ENCODE results near the gene GLS. TPM values are rescaled to one million over a fixed set of nuclear protein-coding genes. Genes with fewer than 3 reads are reported as not detected.

The GLS gene
- total and polyA plus RNA-seq, 2 donors (not counting 3 experiments of a cell fraction or from before 2014, with no cell fraction given): 49.0 to 183 TPM

DNA sequence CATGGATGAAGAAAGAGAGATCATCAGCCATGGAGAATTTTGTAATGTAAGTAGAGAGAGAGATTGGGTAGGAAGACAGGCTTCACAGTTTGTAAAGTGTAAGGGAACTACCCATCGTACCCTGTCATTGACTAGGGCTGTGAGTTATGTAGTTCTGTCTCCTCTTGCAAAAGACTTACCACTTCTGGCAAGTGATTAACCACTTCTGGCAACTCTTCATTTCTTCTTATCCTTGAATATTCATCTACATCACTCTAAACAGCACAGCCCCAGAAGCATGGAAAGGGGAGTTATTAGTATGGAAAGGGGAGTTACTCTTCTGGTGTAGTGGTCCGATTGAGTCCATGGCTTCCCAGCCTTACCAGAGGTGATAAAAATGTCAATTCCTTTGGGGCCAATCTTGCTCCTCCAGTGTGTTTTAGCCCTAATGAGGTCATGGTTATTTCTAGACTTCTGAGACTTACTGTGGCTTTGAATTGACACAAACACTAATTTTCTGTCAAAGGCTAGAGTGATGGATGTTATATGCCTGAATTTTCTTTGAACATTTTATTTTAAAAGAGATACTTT is 81.4 kb downstream of the GLS start:
- no peak for DNase-seq (ENCODE audit: low read depth, low spot score)
- intact Hi-C loops (cut with micrococcal nuclease) (no loop called here), dilution Hi-C loops (cut with MboI; ENCODE audit: extremely low pct_ligation_motif_present, low sequenced_read_pairs) (no loop called here)
- Histone ChIP-seq H3K27me3 (ENCODE audit: control insufficient read depth in 2 of 2, insufficient read depth in 2 of 2, low read length in 2 of 2) (no peaks in the 10 kb centered on the region), H3K4me2 (ENCODE audit: insufficient read depth, low read length) (no peak overlapping the region), H4K20me1 (replicated peaks; ENCODE audit: control insufficient read depth, extremely low read depth, insufficient read depth, low read length) (no peaks in the 10 kb centered on the region), H3K4me3 (replicated peaks in 1 of 3; ENCODE audit: insufficient read depth in 1 of 3, low read depth in 1 of 3, low read length in 3 of 3) (no peak overlapping the region), H3K4me1 (ENCODE audit: control insufficient read depth, extremely low read depth, insufficient read depth, low read length) (no peaks in the 10 kb centered on the region), H3K9me1 (replicated peaks; ENCODE audit: control insufficient read depth, extremely low read depth, insufficient read depth, low read length) (no peaks in the 10 kb centered on the region), H3K9me3 (replicated peaks; ENCODE audit: control insufficient read depth, insufficient read depth, low read length) (no peaks in the 10 kb centered on the region), H3K27ac (ENCODE audit: insufficient read depth, low read depth, low read length) (no peak overlapping the region), H3K9ac (replicated peaks; ENCODE audit: extremely low read depth, insufficient read depth, low read length) (no peak overlapping the region), H3K79me2 (ENCODE audit: control insufficient read depth, insufficient read depth, low read length) (no peaks in the 10 kb centered on the region), H2AFZ (ENCODE audit: low read depth, low read length) (no peak overlapping the region), H3K36me3 (ENCODE audit: control insufficient read depth in 2 of 2, extremely low read depth in 1 of 2, insufficient read depth in 2 of 2, low read length in 2 of 2) (peaks cover 7 to 14% of the 10 kb centered on the region in 2 experiments)
- CTCF ChIA-PET: no interaction called here
- POLR2A ChIA-PET: no interaction called here
- TF ChIP-seq POLR2A (IDR thresholded peaks at IDR 0.05; ENCODE audit: low read depth, low read length): peak; percentile 4
- no peak for TF ChIP-seq MYC (IDR thresholded peaks at IDR 0.05; ENCODE audit: low read depth, low read length)
- BruUV-seq (replicated peaks): no TSS peak
- FAIRE-seq: no peak

DNA sequence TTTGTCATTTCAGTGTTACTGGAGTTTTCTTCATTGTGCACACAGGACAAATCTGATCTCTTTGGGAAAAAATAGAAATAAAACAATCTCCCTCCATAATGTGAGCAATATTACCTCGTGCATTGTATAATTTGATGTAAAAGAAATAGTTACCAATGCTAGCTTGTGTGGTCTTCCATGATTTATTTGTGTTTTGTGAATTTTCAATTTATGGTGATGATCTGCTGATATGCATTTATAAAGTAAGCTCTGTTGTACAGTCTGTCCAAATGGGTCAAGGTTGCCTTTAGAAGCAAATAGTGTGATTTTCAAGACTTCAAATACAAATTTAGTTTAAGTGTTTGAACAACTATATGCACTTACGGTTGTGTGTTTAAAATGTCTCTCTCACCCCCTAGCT is 82.5 kb downstream of the GLS start:
- no peak for FAIRE-seq

More for the DNA sequence above, 82.5 kb downstream of the GLS start:
- Histone ChIP-seq H3K4me3 (replicated peaks in 1 of 3; ENCODE audit: insufficient read depth in 1 of 3, low read depth in 1 of 3, low read length in 3 of 3) (no peak overlapping the region), H4K20me1 (replicated peaks; ENCODE audit: control insufficient read depth, extremely low read depth, insufficient read depth, low read length) (no peaks in the 10 kb centered on the region), H3K4me1 (ENCODE audit: control insufficient read depth, extremely low read depth, insufficient read depth, low read length) (peaks cover 3% of the 10 kb centered on the region), H3K9me1 (replicated peaks; ENCODE audit: control insufficient read depth, extremely low read depth, insufficient read depth, low read length) (no peaks in the 10 kb centered on the region), H3K36me3 (ENCODE audit: control insufficient read depth in 2 of 2, extremely low read depth in 1 of 2, insufficient read depth in 2 of 2, low read length in 2 of 2) (peaks cover 7 to 16% of the 10 kb centered on the region in 2 experiments), H3K79me2 (ENCODE audit: control insufficient read depth, insufficient read depth, low read length) (no peaks in the 10 kb centered on the region), H3K27me3 (ENCODE audit: control insufficient read depth in 2 of 2, insufficient read depth in 2 of 2, low read length in 2 of 2) (no peaks in the 10 kb centered on the region), H3K9me3 (replicated peaks; ENCODE audit: control insufficient read depth, insufficient read depth, low read length) (no peaks in the 10 kb centered on the region), H3K9ac (replicated peaks; ENCODE audit: extremely low read depth, insufficient read depth, low read length) (no peak overlapping the region), H2AFZ (ENCODE audit: low read depth, low read length) (no peak overlapping the region), H3K4me2 (ENCODE audit: insufficient read depth, low read length) (no peak overlapping the region), H3K27ac (ENCODE audit: insufficient read depth, low read depth, low read length) (no peak overlapping the region)
- DNase-seq (ENCODE audit: low read depth, low spot score): no peak
- ChIA-PET POLR2A (no interaction called here), CTCF (interaction anchor here (1.0 kb wide), 1 partner anchor 75 kb away, joined by 3 read pairs; no protein-coding TSS in a partner anchor)
- TSS peak; percentile 7 for BruUV-seq (replicated peaks)
- TF ChIP-seq, protein P1, sequence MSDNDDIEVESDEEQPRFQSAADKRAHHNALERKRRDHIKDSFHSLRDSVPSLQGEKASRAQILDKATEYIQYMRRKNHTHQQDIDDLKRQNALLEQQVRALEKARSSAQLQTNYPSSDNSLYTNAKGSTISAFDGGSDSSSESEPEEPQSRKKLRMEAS (IDR thresholded peaks at IDR 0.05; ENCODE audit: insufficient read depth, insufficient read length): no peak
- intact Hi-C loops (cut with micrococcal nuclease) (no loop called here), dilution Hi-C loops (cut with MboI; ENCODE audit: extremely low pct_ligation_motif_present, low sequenced_read_pairs) (no loop called here)

Data from endothelial cell of umbilical vein (primary cell).